IMR-90 (cell line): ENCODE results near the gene TRPM3. TPM values are rescaled to one million over a fixed set of nuclear protein-coding genes. Genes with fewer than 3 reads are reported as not detected.
A peak's percentile ranks its signal among the peaks of the same experiment; 100 is the strongest.

Experiments used
- ATAC-seq: fragments of 200-7000 bp; cut with Tn5 transposase; 2 replicates; pipeline ENCODE4 v1.9.1; 2020; ENCODE audit warnings: low read depth, mild to moderate bottlenecking, moderate library complexity
- BruUV-seq: library from RNA; stranded (reverse); fragments of 400-500 nt; replicated peaks from 2 replicates; lab custom pipeline; 2021; lab: Mats Ljungman, UMichigan
- CTCF ChIA-PET: fragments of 300-600 bp; formaldehyde crosslinking; extraction: SDS; loops from one replicate; lab custom pipeline; 2021; ENCODE audit warnings: antibody characterized with exemption; lab: Yijun Ruan, JAX
- POLR2A ChIA-PET: fragments of 300-600 bp; sonication (Branson Sonifier 250); formaldehyde crosslinking; loops from one replicate; lab custom pipeline; 2022; ENCODE audit warnings: antibody characterized with exemption; ENCODE audit not compliant: unreplicated experiment; lab: Charles Lee
- DNase-seq: peaks from one replicate; pipeline ENCODE4 v3.0.0; 2013
- H2AFZ ChIP-seq: replicated peaks from 2 replicates; pipeline ENCODE3; 2013; ENCODE audit warnings: low read length, mild to moderate bottlenecking; ENCODE audit not compliant: poor library complexity
- H2AK5ac ChIP-seq: 2 replicates; pipeline ENCODE4 v1.6.1; 2013; ENCODE audit warnings: low read depth, low read length, inconsistent platforms
- H2AK9ac ChIP-seq: replicated peaks from 2 replicates; pipeline ENCODE3; 2013; ENCODE audit warnings: mild to moderate bottlenecking, low read depth, low read length, moderate library complexity; ENCODE audit not compliant: poor library complexity
- H2BK120ac ChIP-seq: 2 replicates; pipeline ENCODE4 v1.6.1; 2013; ENCODE audit warnings: low read depth, low read length, inconsistent platforms
- H2BK15ac ChIP-seq: 3 replicates; pipeline ENCODE4 v1.6.1; 2013; ENCODE audit warnings: low read depth, low read length, inconsistent platforms
- H2BK20ac ChIP-seq: 2 replicates; pipeline ENCODE4 v1.6.1; 2013; ENCODE audit warnings: low read depth, mild to moderate bottlenecking, inconsistent platforms, low read length, moderate library complexity
- H2BK5ac ChIP-seq: 2 replicates; pipeline ENCODE4 v1.6.1; 2013; ENCODE audit warnings: mild to moderate bottlenecking, low read depth, low read length, inconsistent platforms; ENCODE audit not compliant: poor library complexity, severe bottlenecking
- H3K14ac ChIP-seq: replicated peaks from 2 replicates; pipeline ENCODE4 v1.6.1; 2013; ENCODE audit warnings: low read depth, low read length, inconsistent platforms
- H3K18ac ChIP-seq: 2 replicates; pipeline ENCODE4 v1.6.1; 2013; ENCODE audit warnings: low read depth, low read length, control low read depth
- H3K23ac ChIP-seq: 2 replicates; pipeline ENCODE4 v1.6.1; 2013; ENCODE audit warnings: low read depth, low read length, inconsistent platforms
- H3K27ac ChIP-seq: 2 replicates; pipeline ENCODE4 v1.5.1; 2013; ENCODE audit warnings: mild to moderate bottlenecking, control low read depth, low read length; ENCODE audit not compliant: insufficient read depth
- H3K27me3 ChIP-seq: 2 replicates; pipeline ENCODE4 v1.6.1; 2013; ENCODE audit warnings: low read length; ENCODE audit not compliant: control insufficient read depth, insufficient read depth
- H3K36me3 ChIP-seq: 2 replicates; pipeline ENCODE4 v1.6.1; 2013; ENCODE audit warnings: low read length, mixed read lengths; ENCODE audit not compliant: control insufficient read depth, insufficient read depth
- H3K4ac ChIP-seq: 2 replicates; pipeline ENCODE4 v1.6.1; 2013; ENCODE audit warnings: low read depth, low read length, inconsistent platforms
- H3K4me1 ChIP-seq: 2 replicates; pipeline ENCODE4 v1.6.1; 2013; ENCODE audit warnings: low read length, mixed read lengths; ENCODE audit not compliant: control insufficient read depth, insufficient read depth
- H3K4me2 ChIP-seq: 2 replicates; pipeline ENCODE4 v1.6.1; 2013; ENCODE audit warnings: low read depth, mild to moderate bottlenecking, control low read depth, low read length, moderate library complexity
- H3K4me3 ChIP-seq: 2 replicates; pipeline ENCODE4 v1.5.1; 2013; ENCODE audit warnings: low read depth, mild to moderate bottlenecking, control low read depth, low read length, moderate library complexity; ENCODE audit not compliant: insufficient read depth
- H3K56ac ChIP-seq: 2 replicates; pipeline ENCODE4 v1.6.1; 2013; ENCODE audit warnings: low read length, inconsistent platforms; ENCODE audit not compliant: insufficient read depth; ENCODE audit errors: extremely low read depth
- H3K79me1 ChIP-seq, 2 experiments: 2 replicates each; pipeline ENCODE4 v1.6.1; 2013; ENCODE audit warnings: low read length in 2 of 2, inconsistent platforms in 1 of 2, low read depth in 1 of 2
- H3K9ac ChIP-seq: 2 replicates; pipeline ENCODE4 v1.6.1; 2013; ENCODE audit warnings: low read depth, low read length, control low read depth
- H3K9me1 ChIP-seq: 2 replicates; pipeline ENCODE4 v1.6.1; 2013; ENCODE audit warnings: low read length, inconsistent platforms; ENCODE audit not compliant: insufficient read depth
- H3K9me3 ChIP-seq: 2 replicates; pipeline ENCODE4 v1.6.1; 2013; ENCODE audit warnings: low read length; ENCODE audit not compliant: control insufficient read depth, insufficient read depth
- H4K20me1 ChIP-seq: 2 replicates; pipeline ENCODE4 v1.6.1; 2013; ENCODE audit warnings: low read length, inconsistent platforms; ENCODE audit not compliant: insufficient read depth
- H4K5ac ChIP-seq: 2 replicates; pipeline ENCODE4 v1.6.1; 2013; ENCODE audit warnings: mild to moderate bottlenecking, low read depth, low read length, control low read depth
- H4K8ac ChIP-seq, 2 experiments: 2 replicates each; pipeline ENCODE4 v1.6.1; 2013; ENCODE audit warnings: low read depth in 2 of 2, low read length in 2 of 2, control low read depth in 1 of 2, inconsistent platforms in 1 of 2
- H4K91ac ChIP-seq: 2 replicates; pipeline ENCODE4 v1.6.1; 2013; ENCODE audit warnings: low read depth, low read length, inconsistent platforms; ENCODE audit not compliant: insufficient read depth
- BHLHE40 ChIP-seq: fragments of 150-350 bp; IDR thresholded peaks from 2 replicates; pipeline ENCODE4 v1.6.1; 2016; ENCODE audit warnings: mild to moderate bottlenecking, low read depth, low read length
- CEBPB ChIP-seq: IDR thresholded peaks from 2 replicates; pipeline ENCODE4 v1.6.1; 2012; ENCODE audit warnings: low read depth, low read length, improper control_type of control experiment
- CHD1 ChIP-seq: IDR thresholded peaks from 2 replicates; pipeline ENCODE4 v1.6.1; 2012; ENCODE audit warnings: low read depth, low read length, improper control_type of control experiment
- CTCF ChIP-seq: conservative IDR thresholded peaks from 2 replicates; pipeline ENCODE4 v1.5.1; 2012; ENCODE audit warnings: mild to moderate bottlenecking, low read depth, low read length, improper control_type of control experiment
- ELK1 ChIP-seq: fragments of 150-350 bp; IDR thresholded peaks from 2 replicates; pipeline ENCODE4 v1.6.1; 2016; ENCODE audit warnings: low read depth, mild to moderate bottlenecking, low read length, moderate library complexity, borderline replicate concordance
- FOS ChIP-seq: fragments of 150-350 bp; IDR thresholded peaks from 2 replicates; pipeline ENCODE4 v1.6.1; 2016; ENCODE audit warnings: low read depth, low read length
- MAFK ChIP-seq: IDR thresholded peaks from 2 replicates; pipeline ENCODE4 v1.6.1; 2012; ENCODE audit warnings: low read depth, low read length, improper control_type of control experiment
- MXI1 ChIP-seq: IDR thresholded peaks from 2 replicates; pipeline ENCODE4 v1.6.1; 2012; ENCODE audit warnings: low read depth, mild to moderate bottlenecking, low read length, moderate library complexity, borderline replicate concordance
- NFE2L2 ChIP-seq: fragments of 150-350 bp; IDR thresholded peaks from 2 replicates; pipeline ENCODE4 v1.6.1; 2016; ENCODE audit warnings: low read depth, mild to moderate bottlenecking, low read length
- POLR2A ChIP-seq: IDR thresholded peaks from 2 replicates; pipeline ENCODE4 v1.6.1; 2012; ENCODE audit warnings: mild to moderate bottlenecking, low read depth, low read length
- RAD21 ChIP-seq: IDR thresholded peaks from 2 replicates; pipeline ENCODE4 v1.6.1; 2012; ENCODE audit warnings: low read length, improper control_type of control experiment
- RCOR1 ChIP-seq: IDR thresholded peaks from 2 replicates; pipeline ENCODE4 v1.6.1; 2012; ENCODE audit warnings: mild to moderate bottlenecking, low read length, improper control_type of control experiment; ENCODE audit not compliant: insufficient replicate concordance
- SMC3 ChIP-seq: fragments of 150-350 bp; IDR thresholded peaks from 2 replicates; pipeline ENCODE4 v1.6.1; 2016; ENCODE audit warnings: low read depth, mild to moderate bottlenecking, antibody characterized with exemption, low read length, moderate library complexity
- USF2 ChIP-seq: fragments of 150-350 bp; IDR thresholded peaks from 2 replicates; pipeline ENCODE4 v1.6.1; 2017; ENCODE audit warnings: mild to moderate bottlenecking, antibody characterized with exemption, low read length, low read depth
- WGBS, 2 experiments: methylation state at CpG; one replicate each; pipeline versions ENCODE4 v1.1.5 to v1.1.7; 2013; ENCODE audit warnings: missing lambda C conversion rate in 2 of 2; ENCODE audit not compliant: insufficient read length in 1 of 2; ENCODE audit errors: extremely low coverage in 2 of 2; 5-methylcytosine and 5-hydroxymethylcytosine counted together
- dilution Hi-C: fragments of 300-500 bp; cut with HindIII; formaldehyde crosslinking; loops from one replicate; pipeline ENCODE4 v1.14.3; 2018; ENCODE audit warnings: low sequenced_read_pairs; ENCODE audit not compliant: unreplicated experiment
- in situ Hi-C: fragments of 300-500 bp; cut with MboI; formaldehyde crosslinking; loops from 3 replicates; pipeline ENCODE4 v1.14.3; 2019; ENCODE audit warnings: low sequenced_read_pairs, inconsistent platforms, mixed read lengths
- intact Hi-C: fragments of 100-400 bp; cut with micrococcal nuclease; formaldehyde crosslinking; loops from 2 replicates; pipeline ENCODE4 v1.10.0; 2022
- polyA plus RNA-seq, 3 experiments: library from polyadenylated mRNA; depleted of rRNA; stranded (reverse); fragments of >200 nt; gene quantifications; 2 replicates each; pipeline ENCODE4 v1.2.3, GENCODE V29; 2012; ENCODE audit warnings: low replicate concordance in 1 of 3
- total RNA-seq: library from RNA; depleted of rRNA; stranded (reverse); fragments of >200 nt; gene quantifications from 2 replicates; pipeline ENCODE4 v1.2.3, GENCODE V29; 2012

Gene TRPM3
- total and polyA plus RNA-seq, 2 of the 4 experiments (the other 2 are of a cell fraction) = not detected

- peak overlapping the region; percentile 46 for H2AFZ ChIP-seq
- no peaks in the 10 kb centered on the region for H4K20me1 ChIP-seq
- no peaks in the 10 kb centered on the region for H3K9me1 ChIP-seq
- no peak overlapping the region for H3K27ac ChIP-seq
- no peak overlapping the region for H2BK15ac ChIP-seq
- WGBS, 2 experiments = no CpG with 5 or more reads among the region's 2 CpGs
- DNase-seq (no peak), ATAC-seq (no peak)
- 0 out of 2 replicates have a peak overlapping the region, but pooled peaks have one; percentile 54 for H3K14ac ChIP-seq
- H3K18ac ChIP-seq = no peak overlapping the region
- H2AK5ac ChIP-seq = no peak overlapping the region
- no peak overlapping the region for H2BK120ac ChIP-seq
- no peak overlapping the region for H4K8ac ChIP-seq
- POLR2A ChIA-PET = no interaction called here
- no peak overlapping the region for H2AK9ac ChIP-seq
- H3K4me1 ChIP-seq = no peaks in the 10 kb centered on the region
- dilution Hi-C loops = no loop called here
- H3K9me3 ChIP-seq = no peaks in the 10 kb centered on the region
- H3K27me3 ChIP-seq = no peaks in the 10 kb centered on the region
- no peak overlapping the region for H4K91ac ChIP-seq
- H3K4ac ChIP-seq = no peak overlapping the region
- intact Hi-C loops = no loop called here
- H3K4me2 ChIP-seq = no peak overlapping the region
- BruUV-seq = no TSS peak
- CTCF ChIA-PET = interaction anchor here (0.9 kb wide), 1 partner anchor 14 kb away, joined by 4 read pairs; no protein-coding TSS in a partner anchor
- H3K36me3 ChIP-seq = no peaks in the 10 kb centered on the region
- H2BK5ac ChIP-seq = no peak overlapping the region
- H2BK20ac ChIP-seq = no peak overlapping the region
- H3K4me3 ChIP-seq = no peak overlapping the region
- no peak overlapping the region for H3K9ac ChIP-seq
- no peaks in the 10 kb centered on the region for H3K79me1 ChIP-seq
- in situ Hi-C loops = no loop called here
- no peak overlapping the region for H4K5ac ChIP-seq
- no peak for TF ChIP-seq ELK1
- no peak for TF ChIP-seq BHLHE40
- TF ChIP-seq SMC3 = no peak
- TF ChIP-seq RCOR1 = no peak
- TF ChIP-seq USF2 = no peak
- TF ChIP-seq CHD1 = no peak
- TF ChIP-seq MAFK = no peak
- no peak for TF ChIP-seq FOS
- no peak for TF ChIP-seq RAD21
- TF ChIP-seq CTCF = no peak
- TF ChIP-seq NFE2L2 = no peak
- no peak for TF ChIP-seq MXI1
- TF ChIP-seq CEBPB = no peak
- TF ChIP-seq POLR2A = no peak
- H3K56ac ChIP-seq = no peak overlapping the region
- no peak overlapping the region for H3K23ac ChIP-seq
Observed at GRCh38 chr9:70514273-70514672, 607.1 kb downstream of the TRPM3 start.
